HEK293T (cell line): ENCODE measurements around the gene CNTN6.

Experiments
- CTCF ChIA-PET: fragments of 350-600 bp; formaldehyde crosslinking; extraction: SDS; loops from one replicate; lab custom pipeline; 2021; ENCODE audit warnings: antibody characterized with exemption, inconsistent platforms; lab: Yijun Ruan, JAX
- POLR2A ChIA-PET: fragments of 350-600 bp; formaldehyde crosslinking; extraction: SDS; loops from one replicate; lab custom pipeline; 2020; ENCODE audit warnings: antibody characterized with exemption, inconsistent platforms; lab: Yijun Ruan, JAX
- DNase-seq: peaks from one replicate; pipeline ENCODE4 v3.0.0; 2012; ENCODE audit warnings: mixed read lengths; ENCODE audit errors: extremely low spot score
- ARNT ChIP-seq: fragments of 450-650 bp; IDR thresholded peaks from 2 replicates; pipeline ENCODE4 v1.6.1; 2017; ENCODE audit warnings: mild to moderate bottlenecking
- BHLHE40 ChIP-seq: fragments of 450-650 bp; IDR thresholded peaks from 2 replicates; pipeline ENCODE4 v1.6.1; 2016; ENCODE audit warnings: mild to moderate bottlenecking, moderate library complexity, borderline replicate concordance
- CTBP1 ChIP-seq: fragments of 450-650 bp; IDR thresholded peaks from 2 replicates; pipeline ENCODE4 v1.6.1; 2016; ENCODE audit warnings: borderline replicate concordance
- ELF4 ChIP-seq: fragments of 450-650 bp; IDR thresholded peaks from 2 replicates; pipeline ENCODE4 v1.6.1; 2017; ENCODE audit warnings: antibody characterized with exemption
- FOXA1 ChIP-seq: fragments of 450-650 bp; IDR thresholded peaks from 2 replicates; pipeline ENCODE4 v1.6.1; 2016; ENCODE audit warnings: mild to moderate bottlenecking
- FOXK2 ChIP-seq: fragments of 450-650 bp; IDR thresholded peaks from 2 replicates; pipeline ENCODE4 v1.6.1; 2016; ENCODE audit warnings: mild to moderate bottlenecking
- FOXM1 ChIP-seq: fragments of 450-650 bp; IDR thresholded peaks from 2 replicates; pipeline ENCODE4 v1.6.1; 2017; ENCODE audit warnings: mild to moderate bottlenecking, borderline replicate concordance
- HDGF ChIP-seq: fragments of 450-650 bp; IDR thresholded peaks from 2 replicates; pipeline ENCODE4 v1.6.1; 2017; ENCODE audit warnings: antibody characterized with exemption, borderline replicate concordance
- L3MBTL2 ChIP-seq: fragments of 450-650 bp; conservative IDR thresholded peaks from 2 replicates; pipeline ENCODE4 v1.6.1; 2016; ENCODE audit warnings: mild to moderate bottlenecking
- LEF1 ChIP-seq: fragments of 450-650 bp; IDR thresholded peaks from 2 replicates; pipeline ENCODE4 v1.6.1; 2017; ENCODE audit warnings: mild to moderate bottlenecking, borderline replicate concordance
- NFRKB ChIP-seq: fragments of 450-650 bp; IDR thresholded peaks from 2 replicates; pipeline ENCODE4 v1.6.1; 2016; ENCODE audit warnings: mild to moderate bottlenecking, moderate library complexity
- SP1 ChIP-seq: fragments of 450-650 bp; IDR thresholded peaks from 2 replicates; pipeline ENCODE4 v1.6.1; 2017
- SUZ12 ChIP-seq: fragments of 450-650 bp; IDR thresholded peaks from 2 replicates; pipeline ENCODE4 v1.6.1; 2016; ENCODE audit warnings: mild to moderate bottlenecking
- TARDBP ChIP-seq: fragments of 450-650 bp; IDR thresholded peaks from 2 replicates; pipeline ENCODE4 v1.6.1; 2016
- ZNF384 ChIP-seq: fragments of 450-650 bp; IDR thresholded peaks from 2 replicates; pipeline ENCODE4 v1.6.1; 2016
- TF ChIP-seq, protein P1 (sequence below): fragments of 450-650 bp; IDR thresholded peaks from 2 replicates; pipeline ENCODE4 v1.6.1; 2016

The CNTN6 gene

DNA sequence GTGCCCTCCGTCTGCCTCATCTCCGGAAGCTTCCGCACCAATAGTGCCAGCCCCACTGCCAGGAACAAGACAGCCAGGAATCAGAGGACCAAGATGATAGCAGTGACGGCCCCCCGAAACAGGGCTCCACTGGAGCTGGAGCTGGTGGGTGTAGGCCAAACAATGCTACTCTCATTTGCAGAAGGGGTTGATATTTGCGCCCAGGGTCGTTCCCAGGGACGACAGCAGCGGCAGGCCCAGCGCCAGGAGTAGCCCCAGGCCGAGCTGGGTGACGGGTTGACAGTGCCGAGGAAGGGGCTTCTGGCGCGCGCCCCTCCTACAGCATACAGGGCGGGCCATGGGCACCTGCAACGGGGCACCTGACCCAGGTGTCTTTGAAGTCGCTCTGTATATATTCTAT lies 301.4 kb downstream of the CNTN6 start:
- DNase-seq = no peak
- POLR2A ChIA-PET = no interaction called here
- TF ChIP-seq SP1 (no peak), FOXM1 (no peak), NFRKB (no peak)
- CTCF ChIA-PET = no interaction called here

DNA sequence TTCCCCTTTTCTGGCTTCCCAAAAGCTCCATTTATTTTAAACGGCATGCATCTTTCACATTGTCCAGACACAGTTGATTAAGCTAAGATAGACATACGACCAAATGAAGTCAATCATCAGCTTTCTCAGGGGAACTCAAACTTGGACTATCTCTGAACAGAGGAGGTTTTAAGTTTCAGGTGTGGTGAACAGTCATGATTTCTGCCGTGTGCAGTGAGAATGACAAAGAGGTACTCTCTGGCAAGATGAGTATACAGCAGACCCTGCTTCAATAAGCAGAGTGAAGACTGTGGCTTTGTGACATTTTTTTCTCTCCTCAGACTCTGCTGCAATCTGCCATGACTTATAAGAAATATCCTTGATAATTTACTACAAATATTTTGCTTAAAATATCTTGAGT lies 307.7 kb downstream of the CNTN6 start:
- DNase-seq = no peak
- POLR2A ChIA-PET = no interaction called here
- TF ChIP-seq L3MBTL2 (no peak), SUZ12 (no peak), TARDBP (no peak), CTBP1 (no peak), ELF4 (no peak), FOXK2 (no peak), FOXM1 (no peak), ARNT (no peak), ZNF384 (no peak), NFRKB (no peak), SP1 (no peak), BHLHE40 (no peak), LEF1 (no peak), FOXA1 (no peak), HDGF (no peak)
- TF ChIP-seq, protein P1, sequence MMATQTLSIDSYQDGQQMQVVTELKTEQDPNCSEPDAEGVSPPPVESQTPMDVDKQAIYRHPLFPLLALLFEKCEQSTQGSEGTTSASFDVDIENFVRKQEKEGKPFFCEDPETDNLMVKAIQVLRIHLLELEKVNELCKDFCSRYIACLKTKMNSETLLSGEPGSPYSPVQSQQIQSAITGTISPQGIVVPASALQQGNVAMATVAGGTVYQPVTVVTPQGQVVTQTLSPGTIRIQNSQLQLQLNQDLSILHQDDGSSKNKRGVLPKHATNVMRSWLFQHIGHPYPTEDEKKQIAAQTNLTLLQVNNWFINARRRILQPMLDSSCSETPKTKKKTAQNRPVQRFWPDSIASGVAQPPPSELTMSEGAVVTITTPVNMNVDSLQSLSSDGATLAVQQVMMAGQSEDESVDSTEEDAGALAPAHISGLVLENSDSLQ = no peak
- CTCF ChIA-PET = no interaction called here

DNA sequence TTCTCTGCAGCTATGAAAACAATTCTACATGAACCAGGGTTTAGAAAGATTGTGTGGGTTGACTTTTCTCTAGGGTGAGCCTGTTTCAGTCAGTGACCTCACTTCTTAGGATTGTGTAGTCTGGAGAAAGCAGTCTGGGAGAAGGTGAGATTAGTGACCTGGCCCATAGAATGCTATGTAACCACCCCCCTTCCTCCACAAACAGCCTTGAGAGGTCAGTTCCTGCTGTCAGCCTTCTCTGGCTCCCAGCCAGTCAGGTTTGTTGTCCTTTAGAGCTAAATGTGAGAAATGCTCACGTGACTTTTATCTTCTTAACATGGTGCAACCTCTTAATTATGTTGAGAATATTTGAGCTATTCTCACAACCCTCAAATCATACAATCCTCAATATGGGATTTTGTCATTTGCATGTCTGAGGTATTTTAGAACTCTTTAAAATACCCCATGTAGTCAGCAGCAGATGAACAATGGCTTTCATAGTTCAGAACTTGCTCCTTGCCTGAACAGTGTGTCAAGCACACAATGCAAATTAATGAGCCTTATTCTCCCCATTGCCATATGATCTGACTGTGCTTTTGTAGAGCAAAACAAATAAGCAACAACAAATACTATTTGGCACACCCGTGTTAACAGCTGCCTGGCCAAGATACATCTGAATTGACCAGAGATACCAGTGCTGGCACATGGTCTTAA lies 311.6 kb downstream of the CNTN6 start:
- ChIA-PET POLR2A (no interaction called here), CTCF (no interaction called here)
- no peak for DNase-seq
- TF ChIP-seq SUZ12 (no peak), FOXK2 (no peak), CTBP1 (no peak), ELF4 (no peak), NFRKB (no peak), ARNT (no peak), BHLHE40 (no peak), FOXA1 (no peak), TARDBP (no peak), L3MBTL2 (no peak)

DNA sequence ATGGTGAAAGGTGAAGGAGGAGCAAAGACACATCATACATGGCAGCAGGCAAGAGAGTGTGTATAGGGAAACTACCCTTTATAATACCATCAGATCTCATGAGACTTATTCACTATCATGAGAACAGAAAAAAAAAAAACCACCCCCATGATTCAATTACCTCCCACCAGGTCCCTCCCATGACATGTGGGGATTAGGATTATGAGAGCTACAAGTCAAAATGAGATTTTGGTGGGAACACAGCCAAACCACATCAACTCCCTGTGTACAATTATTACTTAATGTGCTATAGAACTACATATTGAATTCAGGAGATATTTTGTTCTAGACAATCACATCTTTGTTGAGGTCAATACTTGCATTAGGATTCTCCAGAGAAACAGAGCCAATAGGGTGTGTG lies 313.4 kb downstream of the CNTN6 start:
- ChIA-PET CTCF (no interaction called here), POLR2A (no interaction called here)

DNA sequence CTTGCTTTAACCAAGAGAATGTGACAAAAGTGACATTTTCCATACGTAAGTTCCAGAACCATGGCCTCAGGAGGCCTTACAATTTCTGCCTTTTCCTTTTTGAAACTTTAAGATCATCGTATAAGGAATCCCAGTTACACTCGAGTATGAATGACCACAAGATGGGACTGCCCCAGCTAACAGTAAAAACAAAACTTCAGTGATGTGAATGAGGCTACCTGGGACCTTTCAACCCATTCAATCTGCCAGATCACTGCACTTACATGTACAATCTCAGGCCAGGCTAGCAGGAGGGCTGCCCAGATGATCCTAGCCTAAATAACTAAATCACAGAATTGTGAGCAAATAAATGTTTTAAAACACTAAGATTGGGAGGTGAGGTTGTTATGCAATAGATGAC lies 328.8 kb downstream of the CNTN6 start:
- ChIA-PET POLR2A (no interaction called here), CTCF (no interaction called here)
- TF ChIP-seq FOXM1 = no peak
- no peak for TF ChIP-seq ELF4
- no peak for TF ChIP-seq FOXA1
- no peak for TF ChIP-seq FOXK2
- no peak for TF ChIP-seq BHLHE40
- TF ChIP-seq ARNT = no peak
- TF ChIP-seq SUZ12 = no peak
- TF ChIP-seq ZNF384 = no peak
- no peak for TF ChIP-seq TARDBP
- no peak for TF ChIP-seq HDGF
- TF ChIP-seq LEF1 = no peak
- TF ChIP-seq, protein P1 = no peak
- TF ChIP-seq SP1 = no peak
- no peak for TF ChIP-seq CTBP1
- TF ChIP-seq NFRKB = no peak
- no peak for TF ChIP-seq L3MBTL2
- DNase-seq = no peak

More for the DNA sequence above, 313.4 kb downstream of the CNTN6 start:
- TF ChIP-seq FOXM1 = no peak
- no peak for TF ChIP-seq SUZ12
- TF ChIP-seq SP1 = no peak
- no peak for TF ChIP-seq BHLHE40
- no peak for TF ChIP-seq HDGF
- no peak for TF ChIP-seq ARNT
- no peak for TF ChIP-seq L3MBTL2
- no peak for TF ChIP-seq ELF4
- no peak for TF ChIP-seq NFRKB
- no peak for TF ChIP-seq LEF1
- TF ChIP-seq, protein P1 = no peak
- no peak for TF ChIP-seq FOXA1
- TF ChIP-seq FOXK2 = no peak
- no peak for TF ChIP-seq CTBP1
- no peak for TF ChIP-seq ZNF384
- no peak for TF ChIP-seq TARDBP
- DNase-seq = no peak

DNA sequence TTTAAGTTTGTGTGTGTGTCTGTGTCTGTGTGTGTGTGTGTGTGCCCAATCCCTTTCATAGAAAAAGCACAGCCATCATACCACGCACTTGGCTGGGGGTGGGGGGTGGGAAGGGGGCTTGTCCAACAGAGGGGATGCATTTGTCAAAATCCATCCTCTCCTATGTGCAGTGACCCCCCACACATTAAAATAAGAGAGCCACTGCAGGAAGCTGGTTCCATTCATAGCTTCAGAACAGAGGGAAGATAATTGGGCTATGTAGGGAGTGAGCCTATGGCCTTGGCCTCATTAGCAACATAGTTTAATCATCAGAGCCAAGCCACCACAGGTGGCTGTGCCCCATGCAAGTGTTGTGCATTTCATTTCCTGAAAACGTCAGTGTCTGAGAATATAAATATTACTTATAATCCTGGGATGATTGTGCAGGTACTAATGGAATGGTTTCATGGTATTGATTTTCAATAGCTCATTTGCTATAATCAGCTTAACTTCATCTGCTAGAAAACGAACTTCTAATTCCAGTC lies 330.8 kb downstream of the CNTN6 start:
- no peak for DNase-seq
- no peak for TF ChIP-seq HDGF
- no peak for TF ChIP-seq L3MBTL2
- no peak for TF ChIP-seq SP1
- no peak for TF ChIP-seq FOXK2
- TF ChIP-seq ELF4 = no peak
- TF ChIP-seq LEF1 = no peak
- TF ChIP-seq NFRKB = no peak
- no peak for TF ChIP-seq FOXM1
- no peak for TF ChIP-seq CTBP1
- TF ChIP-seq FOXA1 = no peak
- TF ChIP-seq, protein P1 = no peak
- no peak for TF ChIP-seq SUZ12
- TF ChIP-seq ARNT = no peak
- no peak for TF ChIP-seq ZNF384
- TF ChIP-seq TARDBP = no peak
- TF ChIP-seq BHLHE40 = no peak
- ChIA-PET POLR2A (no interaction called here), CTCF (no interaction called here)
